Natural killer cell treated with Interleukin-12 subunit alpha and Interleukin-12 subunit beta and Interleukin-15 and Interleukin-18, amount 100 ng/mL, for 72 hours (primary cell): Measurements from ENCODE around the gene LIX1. TPM values are rescaled to one million over a fixed set of nuclear protein-coding genes. Genes with fewer than 3 reads are reported as not detected.

Source experiments
- total RNA-seq, 2 donors: library from RNA; stranded (reverse); gene quantifications; one replicate each; pipeline ENCODE4 v1.2.3, GENCODE V29; 2022

The LIX1 gene
- total RNA-seq, 2 donors from 2014 or later = not detected

Other genes with a start within 250 kb of the LIX1 start
- gene LNPEP, start 206.5 kb downstream of the LIX1 start, total RNA-seq = 100 to 1,000 TPM; 108 to 180 TPM
- gene RIOK2, start 40.6 kb upstream of the LIX1 start, total RNA-seq = 10 to 100 TPM; 29.7 to 46.2 TPM